ENCODE data around the gene UBE2Q2.

The UBE2Q2 gene

GRCh38 chr15:75830910-75831805 lies 12.1 kb upstream of the UBE2Q2 start:
- H3K4me3 ChIP-seq (ENCODE audit: low read depth, low read length): no peak overlapping the region
- TF ChIP-seq, protein P1, sequence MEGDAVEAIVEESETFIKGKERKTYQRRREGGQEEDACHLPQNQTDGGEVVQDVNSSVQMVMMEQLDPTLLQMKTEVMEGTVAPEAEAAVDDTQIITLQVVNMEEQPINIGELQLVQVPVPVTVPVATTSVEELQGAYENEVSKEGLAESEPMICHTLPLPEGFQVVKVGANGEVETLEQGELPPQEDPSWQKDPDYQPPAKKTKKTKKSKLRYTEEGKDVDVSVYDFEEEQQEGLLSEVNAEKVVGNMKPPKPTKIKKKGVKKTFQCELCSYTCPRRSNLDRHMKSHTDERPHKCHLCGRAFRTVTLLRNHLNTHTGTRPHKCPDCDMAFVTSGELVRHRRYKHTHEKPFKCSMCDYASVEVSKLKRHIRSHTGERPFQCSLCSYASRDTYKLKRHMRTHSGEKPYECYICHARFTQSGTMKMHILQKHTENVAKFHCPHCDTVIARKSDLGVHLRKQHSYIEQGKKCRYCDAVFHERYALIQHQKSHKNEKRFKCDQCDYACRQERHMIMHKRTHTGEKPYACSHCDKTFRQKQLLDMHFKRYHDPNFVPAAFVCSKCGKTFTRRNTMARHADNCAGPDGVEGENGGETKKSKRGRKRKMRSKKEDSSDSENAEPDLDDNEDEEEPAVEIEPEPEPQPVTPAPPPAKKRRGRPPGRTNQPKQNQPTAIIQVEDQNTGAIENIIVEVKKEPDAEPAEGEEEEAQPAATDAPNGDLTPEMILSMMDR (IDR thresholded peaks at IDR 0.05; ENCODE audit: low read depth, low read length, missing control alignments): no peak
- no peak for DNase-seq (ENCODE audit: low read depth)

DNA sequence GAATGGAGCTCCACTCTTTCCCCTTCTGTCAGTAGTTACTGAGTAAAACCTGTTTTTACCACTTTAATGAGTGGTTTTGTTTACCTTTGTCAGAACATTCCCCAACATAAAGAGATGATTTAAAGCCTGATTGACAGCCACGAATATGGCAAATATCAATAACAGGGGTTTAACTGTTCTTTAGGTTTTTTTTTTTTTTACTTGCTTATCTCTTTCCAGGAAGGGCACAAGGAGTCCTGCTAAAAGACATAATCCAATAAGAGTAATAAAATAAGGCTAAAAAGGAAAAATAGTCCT lies 11.5 kb upstream of the UBE2Q2 start:
- no peak for DNase-seq (ENCODE audit: low read depth)
- H3K4me3 ChIP-seq (ENCODE audit: low read depth, low read length): no peak overlapping the region
- TF ChIP-seq, protein P1 (IDR thresholded peaks at IDR 0.05; ENCODE audit: low read depth, low read length, missing control alignments): no peak

GRCh38 chr15:75832114-75832513 lies 11.1 kb upstream of the UBE2Q2 start:
- TF ChIP-seq, protein P1 (IDR thresholded peaks at IDR 0.05; ENCODE audit: low read depth, low read length, missing control alignments): no peak
- no peak for DNase-seq (ENCODE audit: low read depth)
- no peak overlapping the region for H3K4me3 ChIP-seq (ENCODE audit: low read depth, low read length)

GRCh38 chr15:75834021-75834420 lies 9.2 kb upstream of the UBE2Q2 start:
- TF ChIP-seq, protein P1 (IDR thresholded peaks at IDR 0.05; ENCODE audit: low read depth, low read length, missing control alignments): no peak
- no peak for DNase-seq (ENCODE audit: low read depth)

GRCh38 chr15:75835990-75836958 lies 7.0 kb upstream of the UBE2Q2 start:
- TF ChIP-seq, protein P1 (IDR thresholded peaks at IDR 0.05; ENCODE audit: low read depth, low read length, missing control alignments): no peak
- no peak for DNase-seq (ENCODE audit: low read depth)
- H3K4me3 ChIP-seq (ENCODE audit: low read depth, low read length): no peak overlapping the region

More at GRCh38 chr15:75834021-75834420, 9.2 kb upstream of the UBE2Q2 start:
- no peak overlapping the region for H3K4me3 ChIP-seq (ENCODE audit: low read depth, low read length)

GRCh38 chr15:75836959-75837334 lies 6.3 kb upstream of the UBE2Q2 start:
- TF ChIP-seq, protein P1 (IDR thresholded peaks at IDR 0.05; ENCODE audit: low read depth, low read length, missing control alignments): no peak
- H3K4me3 ChIP-seq (ENCODE audit: low read depth, low read length): no peak overlapping the region
- peak; percentile 58 for DNase-seq (ENCODE audit: low read depth)

Measured in GM12864 (cell line).